Kidney (tissue), 14 donors: Measurements from ENCODE around the gene SYT7. TPM values are rescaled to one million over a fixed set of nuclear protein-coding genes. Genes with fewer than 3 reads are reported as not detected.

Experiments used
- DNase-seq, 5 donors: peaks; one replicate each; pipeline ENCODE4 v3.0.0-alpha.2; 2013 to 2020
- FAIRE-seq: peaks from 2 replicates; lab custom pipeline; 2012; peaks lifted over from hg19 to GRCh38; lab: Jason Lieb, UNC
- H3K27ac ChIP-seq, 2 donors: one replicate each; pipeline ENCODE4 v1.7.0; 2013; ENCODE audit warnings: low read depth in 2 of 2, low read length in 2 of 2, inconsistent platforms in 1 of 2
- H3K27me3 ChIP-seq: one replicate; pipeline ENCODE4 v1.7.1; 2013; ENCODE audit warnings: low read length, inconsistent platforms; ENCODE audit not compliant: control insufficient read depth, insufficient read depth
- H3K36me3 ChIP-seq, 3 donors: one replicate each; pipeline versions ENCODE4 v1.7.0 to v1.7.1; 2013; ENCODE audit warnings: low read length in 3 of 3, control low read depth in 1 of 3, inconsistent platforms in 1 of 3; ENCODE audit not compliant: insufficient read depth in 3 of 3, control insufficient read depth in 2 of 3
- H3K4me1 ChIP-seq, 3 donors: one replicate each; pipeline versions ENCODE4 v1.7.0 to v1.7.1; 2013; ENCODE audit warnings: low read length in 3 of 3, inconsistent platforms in 1 of 3, low read depth in 1 of 3; ENCODE audit not compliant: control insufficient read depth in 2 of 3, insufficient read depth in 2 of 3
- H3K4me3 ChIP-seq, 3 donors: one replicate each; pipeline versions ENCODE4 v1.7.0 to v1.8.1; 2013; ENCODE audit warnings: low read length in 3 of 3, control low read depth in 1 of 3, inconsistent platforms in 1 of 3
- H3K9ac ChIP-seq, 3 donors: one replicate each; pipeline versions ENCODE4 v1.7.0 to v1.7.1; 2013; ENCODE audit warnings: low read length in 3 of 3, control low read depth in 1 of 3, inconsistent platforms in 1 of 3
- H3K9me3 ChIP-seq, 3 donors: one replicate each; pipeline versions ENCODE4 v1.7.0 to v1.7.1; 2013; ENCODE audit warnings: low read length in 3 of 3, control low read depth in 1 of 3, inconsistent platforms in 1 of 3; ENCODE audit not compliant: control insufficient read depth in 2 of 3, insufficient read depth in 1 of 3
- CTCF ChIP-seq: IDR thresholded peaks from 3 replicates; pipeline ENCODE4 v1.5.1; 2012; ENCODE audit warnings: mild to moderate bottlenecking, moderate library complexity, borderline replicate concordance; ENCODE audit not compliant: insufficient read depth; ENCODE audit errors: extremely low read depth
- intact Hi-C: fragments of 100-400 bp; cut with DNase I; formaldehyde crosslinking; loops from one replicate; pipeline ENCODE4 v1.11.1; 2022
- polyA plus RNA-seq: library from polyadenylated mRNA; stranded (reverse); fragments of 350-450 nt; fragmentation: Illumina TruSeq; extraction: RNeasy Lipid Tissue Mini Kit (QIAGEN cat#74804); gene quantifications from one replicate; pipeline ENCODE4 v1.2.3, GENCODE V29; 2014; ENCODE audit warnings: low read depth, low replicate concordance; ENCODE audit not compliant: insufficient read depth
- total RNA-seq: library from RNA; stranded (reverse); fragmentation: NEBNext Ultra II Directional; extraction: Animal tissue kit (Norgen Biotek cat#: 25700); gene quantifications from one replicate; pipeline ENCODE4 v1.2.1, GENCODE V29; 2021
- donor health status: control.
- donor health status: control.
- donor health status: control.
- donor health status: control.
- donor health status: control.
- donor health status: DM: yes; HTN: yes; CAD: no.
- donor health status: Normal renal cell carcinoma (clear cell type).

The SYT7 gene
- total and polyA plus RNA-seq, 2 donors from 2014 or later, result 5.7 to 6.7 TPM

- no peak for FAIRE-seq
- TF ChIP-seq CTCF, result no peak
- Histone ChIP-seq H3K9ac (no peak overlapping the region), H3K27me3 (no peaks in the 10 kb centered on the region), H3K9me3 (no peaks in the 10 kb centered on the region), H3K4me1 (peaks cover 0 to 4% (median 0%) of the 10 kb centered on the region in 3 donors), H3K27ac (no peak overlapping the region), H3K4me3 (no peak overlapping the region), H3K36me3 (no peaks in the 10 kb centered on the region)
- intact Hi-C loops, result no loop called here
- DNase-seq, result no peak
Observed at GRCh38 chr11:61524446-61524845, 56.4 kb downstream of the SYT7 start.

- no peaks in the 10 kb centered on the region for H3K9me3 ChIP-seq
- H3K4me3 ChIP-seq, result no peak overlapping the region
- no peaks in the 10 kb centered on the region for H3K36me3 ChIP-seq
- no peaks in the 10 kb centered on the region for H3K27me3 ChIP-seq
- no peak overlapping the region for H3K9ac ChIP-seq
- no peaks in the 10 kb centered on the region for H3K4me1 ChIP-seq
- FAIRE-seq (no peak), DNase-seq (no peak)
- no peak overlapping the region for H3K27ac ChIP-seq
- no peak for TF ChIP-seq CTCF
- intact Hi-C loops, result no loop called here
Observed at GRCh38 chr11:61522881-61523280, 58.0 kb downstream of the SYT7 start.

- TF ChIP-seq CTCF, result no peak
- no peak for FAIRE-seq
- H3K4me3 ChIP-seq, result no peak overlapping the region
- no peak overlapping the region for H3K9ac ChIP-seq
- H3K4me1 ChIP-seq, result peaks cover 0 to 3% (median 2%) of the 10 kb centered on the region in 3 donors
- no peak overlapping the region for H3K27ac ChIP-seq
- no peaks in the 10 kb centered on the region for H3K27me3 ChIP-seq
- no peaks in the 10 kb centered on the region for H3K9me3 ChIP-seq
- DNase-seq, result no peak
- no peaks in the 10 kb centered on the region for H3K36me3 ChIP-seq
- intact Hi-C loops, result no loop called here
Observed at GRCh38 chr11:61518032-61518795, 62.7 kb downstream of the SYT7 start.
